C4-2B (cell line): Measurements from ENCODE around the gene DCAF8L2.

Experiments
- H3K27ac ChIP-seq: fragments of 450-650 bp; 2 replicates; pipeline ENCODE4 v1.5.1; 2017
- CTCF ChIP-seq: fragments of 450-650 bp; conservative IDR thresholded peaks from 2 replicates; pipeline ENCODE4 v1.5.1; 2017; ENCODE audit warnings: mild to moderate bottlenecking
- ZFX ChIP-seq: fragments of 450-650 bp; IDR thresholded peaks from 2 replicates; pipeline ENCODE4 v1.6.1; 2017

DCAF8L2 gene

DNA sequence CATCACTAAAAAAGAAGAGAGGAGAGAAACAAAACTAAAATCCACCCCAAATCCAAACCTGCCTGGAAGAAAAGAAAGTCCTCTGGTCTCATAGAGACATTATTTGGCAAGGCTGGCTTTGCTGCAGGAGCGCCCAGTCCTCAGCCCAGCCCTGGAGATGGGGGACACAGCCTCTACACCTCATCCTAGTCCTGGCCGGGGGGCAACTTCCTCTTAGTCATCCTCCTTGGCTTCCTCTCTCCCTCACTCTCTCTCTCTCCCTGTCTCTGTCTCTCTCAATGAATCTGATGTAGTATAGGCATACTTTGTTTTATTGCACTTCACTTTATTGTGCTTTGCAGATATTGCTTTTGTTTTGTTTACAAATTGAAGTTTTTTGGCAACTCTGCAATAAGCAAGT lies 161.8 kb downstream of the DCAF8L2 start:
- no peak overlapping the region for H3K27ac ChIP-seq
- no peak for TF ChIP-seq CTCF
- no peak for TF ChIP-seq ZFX

GRCh38 chrX:27765718-27766117 lies 175.6 kb downstream of the DCAF8L2 start:
- no peak overlapping the region for H3K27ac ChIP-seq
- TF ChIP-seq ZFX (no peak), CTCF (no peak)

DNA sequence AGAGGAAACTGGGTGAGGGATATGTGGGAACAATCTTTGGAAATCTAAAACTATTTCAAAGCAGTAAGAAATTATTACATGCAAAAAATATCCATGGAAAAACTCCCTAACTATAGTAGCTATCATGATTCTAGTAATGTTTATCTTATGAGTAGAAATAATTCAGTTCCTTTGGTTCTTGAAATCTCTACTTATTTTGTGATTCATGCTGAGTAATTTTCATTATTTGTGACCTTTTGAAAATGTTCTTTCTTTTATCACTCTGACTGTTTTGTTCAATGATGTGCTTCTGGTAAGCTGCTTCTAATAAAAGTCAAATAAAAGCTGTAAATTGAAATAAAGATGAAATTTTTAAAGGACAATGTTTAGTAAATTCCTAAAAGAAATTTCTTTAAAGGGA lies 177.2 kb downstream of the DCAF8L2 start:
- TF ChIP-seq ZFX (no peak), CTCF (no peak)
- H3K27ac ChIP-seq, result no peak overlapping the region

- H3K27ac ChIP-seq, result no peak overlapping the region
- no peak for TF ChIP-seq ZFX
- no peak for TF ChIP-seq CTCF
These were observed 185.8 kb downstream of the DCAF8L2 start for GRCh38 chrX:27775984-27776383.

DNA sequence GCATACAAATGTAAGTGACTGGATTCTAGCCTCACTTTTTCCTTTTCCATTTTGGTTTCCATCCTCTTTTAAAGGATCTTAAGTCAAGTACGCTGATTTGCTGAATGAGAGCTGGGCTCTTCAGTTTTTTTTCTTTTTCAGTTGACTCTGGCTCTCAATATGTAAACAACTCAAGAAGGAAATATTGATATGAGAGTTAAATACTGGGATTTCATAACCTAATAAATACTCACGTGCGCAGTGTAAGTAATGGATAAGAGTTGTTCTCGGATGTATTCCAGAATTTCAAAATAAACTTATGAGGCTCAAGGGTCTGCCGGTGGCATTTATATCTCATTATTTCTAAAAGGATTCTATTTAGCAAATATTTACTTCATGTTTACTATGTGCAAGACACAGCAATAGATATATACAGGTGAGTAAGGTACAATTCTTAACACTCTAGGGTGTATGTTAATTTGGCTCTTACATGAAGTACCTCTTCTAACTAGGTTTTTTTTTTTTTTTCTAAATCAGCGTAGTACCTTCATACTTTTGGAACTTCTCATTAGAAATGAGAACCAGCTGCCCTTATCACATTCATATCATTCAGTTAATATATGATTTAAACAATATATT lies 206.6 kb downstream of the DCAF8L2 start:
- H3K27ac ChIP-seq, result no peak overlapping the region
- no peak for TF ChIP-seq CTCF
- TF ChIP-seq ZFX, result no peak

DNA sequence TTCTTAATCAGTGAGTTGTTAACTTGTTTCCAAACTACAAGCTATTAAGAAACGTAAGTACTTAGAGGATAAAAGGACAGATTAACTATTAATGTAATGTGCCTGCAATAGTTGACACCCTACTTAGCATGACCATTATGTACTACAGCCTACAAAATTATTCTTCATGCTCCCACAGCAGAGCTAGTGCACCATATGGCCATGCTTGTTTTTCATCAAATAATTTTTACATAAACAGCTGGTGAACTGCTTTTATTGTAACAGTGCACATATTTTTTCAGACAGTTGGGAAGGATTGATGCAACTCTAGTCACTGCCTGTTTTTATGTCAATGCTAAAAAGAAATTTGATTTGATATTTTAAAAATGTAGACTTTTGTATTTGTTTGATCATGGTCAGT lies 207.4 kb downstream of the DCAF8L2 start:
- no peak overlapping the region for H3K27ac ChIP-seq
- TF ChIP-seq ZFX (no peak), CTCF (no peak)
